Measurements from ENCODE around the gene PGM1. TPM values are rescaled to one million over a fixed set of nuclear protein-coding genes. Genes with fewer than 3 reads are reported as not detected.

PGM1 gene
- total RNA-seq, 2 donors from 2014 or later, result 150 to 180 TPM

GRCh38 chr1:63653976-63654375 lies 60.8 kb downstream of the PGM1 start:
- intact Hi-C loops (cut with DNase I), result no loop called here
- no peak for DNase-seq
- no peak for ATAC-seq

GRCh38 chr1:63659448-63659847 lies 66.2 kb downstream of the PGM1 start:
- intact Hi-C loops (cut with DNase I), result no loop called here
- ATAC-seq (no peak), DNase-seq (no peak)

- intact Hi-C loops (cut with DNase I), result no loop called here
Observed at GRCh38 chr1:63662056-63662836, 69.0 kb downstream of the PGM1 start.

DNA sequence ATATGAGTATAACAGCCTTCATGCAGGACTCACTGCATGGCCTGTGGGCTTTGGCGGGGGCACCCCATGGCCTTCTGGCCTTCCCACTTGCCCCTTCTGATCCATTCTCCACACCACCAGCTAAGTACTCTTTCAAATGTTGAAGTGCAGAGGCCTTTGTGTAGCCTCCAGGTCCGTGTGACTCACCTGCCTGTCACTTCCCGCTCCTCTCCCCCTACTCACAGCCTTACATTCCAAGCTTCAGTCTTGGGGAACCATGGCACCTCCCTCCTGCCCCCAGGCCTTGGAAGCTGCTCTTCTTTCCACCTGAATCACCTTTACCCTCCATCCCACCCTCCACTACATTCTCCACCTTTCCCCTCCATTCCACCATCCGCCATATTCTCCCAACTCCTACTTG lies 69.6 kb downstream of the PGM1 start:
- intact Hi-C loops (cut with DNase I), result no loop called here
- ATAC-seq, result no peak

More at GRCh38 chr1:63662056-63662836, 69.0 kb downstream of the PGM1 start:
- no peak for DNase-seq
- peak; percentile 62 to 91 for ATAC-seq

GRCh38 chr1:63663301-63663700 lies 70.1 kb downstream of the PGM1 start:
- intact Hi-C loops (cut with DNase I), result no loop called here
- ATAC-seq, result no peak
- DNase-seq, result no peak

More for the DNA sequence above, 69.6 kb downstream of the PGM1 start:
- DNase-seq, result no peak

DNA sequence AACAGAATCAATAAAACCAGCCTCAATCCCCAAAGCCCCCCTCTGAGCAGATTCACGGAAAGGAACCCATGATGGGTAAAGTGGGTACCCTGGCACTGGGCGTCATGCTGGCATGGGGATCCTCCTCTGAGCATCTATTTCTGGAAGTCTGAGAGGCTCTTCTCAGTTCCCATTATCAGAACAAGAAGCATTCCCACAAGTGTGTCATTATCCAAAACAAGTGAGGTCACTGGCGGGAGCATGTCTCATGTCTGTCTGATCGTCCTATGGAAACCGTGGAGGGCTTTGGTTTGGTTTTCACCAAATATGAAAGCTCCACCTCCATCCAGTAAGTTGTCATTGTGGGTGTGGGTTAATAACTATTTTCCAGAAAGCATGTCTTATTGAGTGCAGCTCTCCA lies 70.7 kb downstream of the PGM1 start:
- DNase-seq (no peak), ATAC-seq (peak; percentile 42 to 43)
- intact Hi-C loops (cut with DNase I), result no loop called here

DNA sequence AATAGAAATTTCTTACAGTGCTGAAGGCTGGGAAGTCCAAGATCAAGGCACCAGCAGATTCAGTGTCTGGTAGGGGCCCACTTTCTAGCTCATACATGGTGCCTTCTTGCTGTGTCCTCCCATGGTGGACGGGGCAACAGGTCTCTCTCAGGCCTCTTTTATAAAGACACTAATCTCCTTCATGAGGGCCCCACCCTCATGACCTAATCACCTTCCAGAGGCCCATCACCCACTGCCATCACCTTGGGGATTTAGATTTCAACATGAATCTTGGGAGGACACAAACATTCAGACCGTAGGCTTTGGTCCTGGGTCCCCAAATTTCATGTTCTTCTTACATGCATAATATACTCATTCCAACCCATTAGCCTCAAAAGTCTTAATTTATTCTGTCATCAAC lies 71.5 kb downstream of the PGM1 start:
- ATAC-seq, result no peak
- intact Hi-C loops (cut with DNase I), result no loop called here
- no peak for DNase-seq

- no peak for ATAC-seq
Observed at GRCh38 chr1:63665410-63665809, 72.2 kb downstream of the PGM1 start.

GRCh38 chr1:63665824-63666223 lies 72.6 kb downstream of the PGM1 start:
- ATAC-seq (no peak), DNase-seq (no peak)
- intact Hi-C loops (cut with DNase I), result no loop called here

More at GRCh38 chr1:63665410-63665809, 72.2 kb downstream of the PGM1 start:
- DNase-seq, result no peak
- intact Hi-C loops (cut with DNase I), result no loop called here

DNA sequence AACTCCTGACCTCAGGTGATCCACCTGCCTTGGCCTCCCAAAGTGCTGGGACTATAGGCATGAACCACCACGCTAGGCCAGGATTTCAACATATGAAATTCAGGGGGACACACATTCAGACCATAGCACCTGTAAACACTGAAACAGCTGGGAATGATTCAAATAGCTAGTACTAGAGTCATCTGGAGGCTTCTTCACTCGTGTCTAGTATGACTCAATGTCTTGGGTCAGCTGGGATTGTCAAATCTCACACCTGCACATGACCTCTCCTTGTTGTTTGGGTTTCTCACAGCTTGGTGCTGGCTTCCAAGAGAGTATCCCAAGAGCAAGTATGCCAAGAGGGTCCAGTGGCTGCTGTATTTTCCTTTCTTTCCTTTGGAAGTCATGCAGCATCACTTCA lies 75.1 kb downstream of the PGM1 start:
- no peak for ATAC-seq
- intact Hi-C loops (cut with DNase I), result no loop called here
- no peak for DNase-seq

GRCh38 chr1:63669151-63669961 lies 76.1 kb downstream of the PGM1 start:
- ATAC-seq (peak in 1 of 2 donors; percentile 23), DNase-seq (no peak)
- intact Hi-C loops (cut with DNase I), result no loop called here

GRCh38 chr1:63670164-63670563 lies 77.0 kb downstream of the PGM1 start:
- intact Hi-C loops (cut with DNase I), result loop anchor here in 1 of 2 donors (10.0 kb wide), 1 partner anchor 575 kb away; no protein-coding TSS in a partner anchor
- ATAC-seq, result no peak

DNA sequence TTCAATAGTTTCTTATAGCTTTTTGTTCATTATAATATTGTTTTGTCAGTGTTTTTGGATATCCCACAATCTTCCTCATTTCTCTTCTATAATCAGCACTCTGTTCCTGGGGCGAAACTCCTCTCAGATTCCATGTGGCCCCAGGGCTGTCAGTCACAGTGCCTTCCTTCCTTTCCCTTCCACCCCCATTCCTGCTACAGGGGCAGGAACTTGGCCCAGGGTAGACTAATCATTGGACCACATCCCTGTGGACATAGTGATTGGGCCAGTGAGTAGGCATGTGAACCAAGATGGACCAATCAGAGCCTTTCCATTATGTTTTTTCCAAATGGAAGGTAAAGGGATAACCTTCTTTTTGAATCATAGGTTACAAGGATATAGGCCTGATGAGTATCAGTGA lies 78.3 kb downstream of the PGM1 start:
- intact Hi-C loops (cut with DNase I), result loop anchor here in 1 of 2 donors (10.0 kb wide), 1 partner anchor 573 kb away; no protein-coding TSS in a partner anchor

More at GRCh38 chr1:63670164-63670563, 77.0 kb downstream of the PGM1 start:
- DNase-seq, result no peak

GRCh38 chr1:63674238-63674864 lies 81.1 kb downstream of the PGM1 start:
- ATAC-seq (peak; percentile 87 to 95), DNase-seq (peak; percentile 77)
- intact Hi-C loops (cut with DNase I), result loop anchor here (2.0 to 10.0 kb wide), 2 partner anchors 570 to 572 kb away; no protein-coding TSS in a partner anchor

More for the DNA sequence above, 78.3 kb downstream of the PGM1 start:
- DNase-seq (no peak), ATAC-seq (no peak)

DNA sequence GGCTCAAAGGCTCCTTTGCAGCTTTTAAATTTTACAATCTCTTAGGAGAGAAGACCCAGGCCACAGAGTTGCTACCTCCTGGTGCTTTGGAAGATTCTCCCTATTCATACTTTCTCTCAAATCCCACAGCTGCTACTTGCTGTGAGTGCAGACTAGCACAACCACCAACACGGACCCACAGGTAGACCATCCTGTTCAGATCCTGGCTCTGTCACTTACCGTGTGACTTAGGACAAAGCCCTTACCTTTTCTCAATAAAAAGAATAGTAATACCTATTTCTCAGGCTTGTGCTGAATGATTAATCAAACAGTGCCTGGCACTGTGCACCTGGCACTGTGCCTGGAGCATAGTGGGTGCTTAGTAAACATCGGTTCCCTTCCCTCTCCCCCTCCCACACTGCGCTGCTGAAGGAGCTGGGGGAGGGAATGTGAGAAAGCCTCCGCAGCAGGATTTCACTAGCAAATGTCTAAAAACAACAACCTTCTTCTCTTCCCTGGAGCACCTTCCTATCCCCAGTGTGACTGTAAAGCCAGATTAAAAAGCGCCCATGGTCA lies 81.7 kb downstream of the PGM1 start:
- intact Hi-C loops (cut with DNase I), result loop anchor here (2.0 to 10.0 kb wide), 2 partner anchors 570 to 572 kb away; no protein-coding TSS in a partner anchor
- no peak for DNase-seq
- ATAC-seq, result peak in 1 of 2 donors; percentile 19

GRCh38 chr1:63675420-63675931 lies 82.3 kb downstream of the PGM1 start:
- intact Hi-C loops (cut with DNase I), result loop anchor here (2.0 to 10.0 kb wide), 2 partner anchors 569 to 571 kb away; no protein-coding TSS in a partner anchor
- ATAC-seq (peak; percentile 28 to 56), DNase-seq (no peak)

- no peak for ATAC-seq
- intact Hi-C loops (cut with DNase I), result loop anchor here in 1 of 2 donors (10.0 kb wide), 1 partner anchor 567 kb away; no protein-coding TSS in a partner anchor
- DNase-seq, result no peak
Observed at GRCh38 chr1:63677497-63677896, 84.3 kb downstream of the PGM1 start.

- intact Hi-C loops (cut with DNase I), result loop anchor here in 1 of 2 donors (10.0 kb wide), 1 partner anchor 567 kb away; no protein-coding TSS in a partner anchor
- DNase-seq (no peak), ATAC-seq (no peak)
Observed at GRCh38 chr1:63678200-63678599, 85.0 kb downstream of the PGM1 start.

DNA sequence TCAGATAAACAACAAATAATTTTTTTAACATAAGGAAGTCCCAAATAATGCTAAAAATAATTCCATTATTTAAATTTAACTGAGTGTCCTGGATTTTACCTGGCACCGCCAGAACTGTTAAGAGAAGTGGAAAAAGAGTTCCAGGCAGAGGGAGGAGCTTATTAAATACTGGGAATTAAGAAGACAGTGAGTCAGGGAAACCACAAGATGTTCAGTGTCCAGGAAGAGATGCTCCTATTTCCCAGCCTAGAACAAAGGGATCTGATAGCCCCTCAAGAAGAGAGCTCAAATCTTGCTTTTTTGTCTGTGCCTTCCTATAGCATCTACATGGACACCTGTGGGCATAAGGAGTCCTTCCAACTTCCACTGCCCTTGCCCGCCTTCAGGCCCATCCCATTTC lies 85.9 kb downstream of the PGM1 start:
- intact Hi-C loops (cut with DNase I), result loop anchor here in 1 of 2 donors (10.0 kb wide), 1 partner anchor 566 kb away; no protein-coding TSS in a partner anchor
- ATAC-seq (no peak), DNase-seq (no peak)

Data from left cardiac atrium (tissue), 4 donors.